ENCODE results near the gene PPARD.
A peak's percentile ranks its signal among the peaks of the same experiment; 100 is the strongest.

The PPARD gene

DNA sequence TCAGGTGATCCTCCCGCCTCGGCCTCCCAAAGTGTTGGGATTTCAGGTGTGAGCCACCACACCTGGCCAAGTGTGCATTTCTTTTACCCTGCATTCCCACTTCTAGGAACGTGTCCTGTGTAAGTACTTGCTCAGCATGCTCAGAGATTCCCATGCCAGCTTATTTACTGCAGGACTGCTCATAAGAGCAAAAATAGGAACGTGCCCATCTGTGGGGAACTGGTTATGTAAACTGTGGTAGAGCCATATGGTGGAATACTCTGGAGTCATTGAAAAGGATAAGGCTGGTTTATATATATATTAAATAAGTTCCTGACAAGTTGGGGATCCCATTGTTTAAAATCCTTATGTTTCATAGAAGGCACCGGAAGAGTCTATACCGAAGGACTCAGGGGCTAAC, 71.6 kb downstream of the PPARD start:
- DNase-seq (ENCODE audit: insufficient read length, low spot score) (no peak), FAIRE-seq (no peak)
- TF ChIP-seq, protein P1, sequence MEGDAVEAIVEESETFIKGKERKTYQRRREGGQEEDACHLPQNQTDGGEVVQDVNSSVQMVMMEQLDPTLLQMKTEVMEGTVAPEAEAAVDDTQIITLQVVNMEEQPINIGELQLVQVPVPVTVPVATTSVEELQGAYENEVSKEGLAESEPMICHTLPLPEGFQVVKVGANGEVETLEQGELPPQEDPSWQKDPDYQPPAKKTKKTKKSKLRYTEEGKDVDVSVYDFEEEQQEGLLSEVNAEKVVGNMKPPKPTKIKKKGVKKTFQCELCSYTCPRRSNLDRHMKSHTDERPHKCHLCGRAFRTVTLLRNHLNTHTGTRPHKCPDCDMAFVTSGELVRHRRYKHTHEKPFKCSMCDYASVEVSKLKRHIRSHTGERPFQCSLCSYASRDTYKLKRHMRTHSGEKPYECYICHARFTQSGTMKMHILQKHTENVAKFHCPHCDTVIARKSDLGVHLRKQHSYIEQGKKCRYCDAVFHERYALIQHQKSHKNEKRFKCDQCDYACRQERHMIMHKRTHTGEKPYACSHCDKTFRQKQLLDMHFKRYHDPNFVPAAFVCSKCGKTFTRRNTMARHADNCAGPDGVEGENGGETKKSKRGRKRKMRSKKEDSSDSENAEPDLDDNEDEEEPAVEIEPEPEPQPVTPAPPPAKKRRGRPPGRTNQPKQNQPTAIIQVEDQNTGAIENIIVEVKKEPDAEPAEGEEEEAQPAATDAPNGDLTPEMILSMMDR (IDR thresholded peaks at IDR 0.05; ENCODE audit: insufficient read depth, missing control alignments), result no peak

DNA sequence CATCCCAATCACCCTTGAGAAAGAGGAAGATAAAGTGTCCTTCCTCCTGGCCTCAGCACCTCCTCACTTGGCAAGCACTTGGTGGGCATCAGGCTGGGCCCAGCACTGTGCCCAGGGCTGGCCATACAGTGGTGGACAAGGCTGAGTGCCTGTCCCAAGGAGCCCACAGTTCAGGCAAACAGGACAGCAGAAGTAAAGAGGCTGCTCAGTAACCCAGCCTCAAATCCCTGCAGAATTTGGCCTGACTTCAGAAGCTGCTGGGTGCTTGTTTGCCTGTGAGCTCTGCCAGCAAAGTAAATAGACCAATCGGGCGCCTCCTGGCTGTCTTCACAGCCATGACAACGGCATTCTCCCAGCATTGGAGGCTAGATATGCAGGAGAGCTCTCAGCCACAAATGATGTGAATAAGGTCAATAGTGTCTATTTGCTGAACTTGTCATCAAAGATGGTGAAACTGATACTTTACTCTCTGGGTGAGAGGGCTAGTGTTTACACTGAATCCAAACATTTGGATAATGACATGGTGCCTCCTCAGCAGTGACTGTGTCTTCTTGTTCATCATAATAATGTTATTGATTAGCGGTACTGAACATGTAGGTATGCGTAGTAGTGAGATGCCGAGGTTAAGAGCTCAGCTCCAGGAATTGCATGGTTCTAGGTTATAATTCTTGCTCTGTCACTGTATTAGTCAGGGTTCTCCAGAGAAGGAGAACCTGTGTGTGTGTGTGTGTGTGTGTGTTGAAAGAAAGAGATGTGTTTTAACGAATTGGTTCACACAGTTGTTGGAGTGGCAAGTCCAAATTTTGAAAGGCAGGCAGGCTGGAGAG, 72.9 kb downstream of the PPARD start:
- DNase-seq (ENCODE audit: insufficient read length, low spot score) (no peak), FAIRE-seq (no peak)
- TF ChIP-seq, protein P1 (IDR thresholded peaks at IDR 0.05; ENCODE audit: insufficient read depth, missing control alignments), result peak; percentile 59

DNA sequence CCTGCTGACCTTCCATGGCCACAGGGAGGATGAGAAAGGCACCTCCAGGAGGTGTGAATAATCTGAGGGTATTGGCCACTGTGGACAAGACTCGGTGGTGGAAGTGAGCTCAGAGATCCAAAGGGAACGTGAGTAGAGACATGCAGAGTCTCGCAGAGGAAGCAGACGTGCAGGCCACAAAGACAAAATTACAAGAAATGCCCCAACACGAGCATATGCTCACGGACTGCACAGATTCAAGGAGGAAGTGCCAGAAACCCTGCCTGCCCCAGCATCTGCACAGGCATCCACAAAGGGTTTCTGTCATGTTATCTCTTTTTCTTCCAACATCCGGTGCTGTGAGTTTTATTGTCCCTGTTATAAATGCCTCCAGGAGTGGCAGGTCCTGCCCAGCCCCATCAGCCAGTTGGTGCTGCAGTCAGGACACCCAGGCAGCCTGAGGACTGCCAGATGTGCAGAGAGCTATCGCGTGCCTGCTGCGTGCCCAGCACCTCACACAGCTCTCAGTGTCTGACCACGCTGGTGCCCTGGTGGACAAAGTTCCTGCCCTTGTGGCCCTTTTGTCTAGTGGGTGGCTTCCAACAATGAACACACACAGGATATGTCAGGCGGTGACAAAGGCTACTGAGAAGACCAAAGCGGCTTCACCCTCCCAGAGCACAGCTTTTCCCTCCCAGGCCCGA, 75.8 kb downstream of the PPARD start:
- TF ChIP-seq, protein P1 (IDR thresholded peaks at IDR 0.05; ENCODE audit: insufficient read depth, missing control alignments), result no peak
- no peak for FAIRE-seq
- no peak for DNase-seq (ENCODE audit: insufficient read length, low spot score)

DNA sequence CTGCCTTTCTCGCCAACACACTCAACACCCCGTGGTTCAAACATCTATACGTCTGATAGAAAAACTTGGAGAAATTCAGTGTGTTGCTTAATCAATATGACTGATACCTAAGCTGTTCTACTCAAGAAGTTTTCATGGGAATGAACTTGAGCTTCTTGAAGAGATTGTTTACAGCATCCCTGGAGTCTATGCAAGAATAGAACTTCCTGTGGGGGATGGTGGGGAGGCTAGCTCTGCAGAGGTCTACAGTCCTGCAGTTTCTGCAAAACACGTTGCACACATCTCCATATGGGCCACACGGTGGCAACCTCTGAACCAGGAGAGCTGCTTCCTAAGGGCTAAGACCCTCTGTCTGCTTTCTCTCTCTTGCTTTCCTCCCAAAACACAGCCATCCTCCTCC, 77.1 kb downstream of the PPARD start:
- DNase-seq (ENCODE audit: insufficient read length, low spot score) (no peak), FAIRE-seq (no peak)
- TF ChIP-seq, protein P1 (IDR thresholded peaks at IDR 0.05; ENCODE audit: insufficient read depth, missing control alignments), result peak; percentile 27

DNA sequence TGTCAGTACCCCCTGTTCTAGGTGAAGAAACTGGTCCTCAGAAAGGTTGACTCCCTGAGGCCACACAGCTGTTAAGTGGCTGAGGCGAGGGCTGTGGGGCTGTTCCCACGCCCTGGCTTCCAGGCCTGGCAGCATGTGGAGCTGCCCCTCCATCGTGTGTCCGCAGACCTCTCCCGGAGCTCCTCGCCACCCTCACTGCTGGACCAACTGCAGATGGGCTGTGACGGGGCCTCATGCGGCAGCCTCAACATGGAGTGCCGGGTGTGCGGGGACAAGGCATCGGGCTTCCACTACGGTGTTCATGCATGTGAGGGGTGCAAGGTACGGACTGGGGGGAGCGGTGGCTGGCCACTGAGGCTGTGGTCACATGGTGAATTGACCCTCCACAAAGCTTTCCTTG, 77.6 kb downstream of the PPARD start:
- TF ChIP-seq, protein P1 (IDR thresholded peaks at IDR 0.05; ENCODE audit: insufficient read depth, missing control alignments), result no peak
- no peak for DNase-seq (ENCODE audit: insufficient read length, low spot score)
- no peak for FAIRE-seq

DNA sequence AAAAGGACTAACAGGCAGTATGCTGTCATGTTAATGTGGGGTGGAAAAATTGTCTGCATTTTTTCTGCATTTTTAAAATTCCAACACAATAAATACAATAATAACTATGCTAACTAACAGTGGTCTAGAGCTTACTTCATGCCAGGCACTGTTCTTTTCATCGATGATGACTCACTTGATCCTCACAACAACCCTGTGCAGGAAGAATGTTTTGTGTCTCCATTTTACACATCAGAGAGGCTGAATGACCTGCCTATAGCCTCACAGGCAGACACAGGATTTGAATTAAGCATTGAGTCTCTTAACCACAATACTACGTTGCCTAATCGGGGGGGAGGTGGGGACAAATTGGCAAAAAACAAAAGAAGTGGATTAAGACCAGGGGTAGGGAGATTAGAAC, 82.9 kb downstream of the PPARD start:
- no peak for DNase-seq (ENCODE audit: insufficient read length, low spot score)
- FAIRE-seq, result no peak
- TF ChIP-seq, protein P1 (IDR thresholded peaks at IDR 0.05; ENCODE audit: insufficient read depth, missing control alignments), result no peak

DNA sequence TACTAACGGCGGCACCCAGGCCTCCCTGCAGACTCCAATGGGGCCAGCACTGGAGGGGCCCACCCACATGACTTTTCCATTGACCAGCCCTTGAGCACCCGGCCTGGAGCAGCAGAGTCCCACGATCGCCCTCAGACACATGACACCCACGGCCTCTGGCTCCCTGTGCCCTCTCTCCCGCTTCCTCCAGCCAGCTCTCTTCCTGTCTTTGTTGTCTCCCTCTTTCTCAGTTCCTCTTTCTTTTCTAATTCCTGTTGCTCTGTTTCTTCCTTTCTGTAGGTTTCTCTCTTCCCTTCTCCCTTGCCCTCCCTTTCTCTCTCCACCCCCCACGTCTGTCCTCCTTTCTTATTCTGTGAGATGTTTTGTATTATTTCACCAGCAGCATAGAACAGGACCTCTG, 83.7 kb downstream of the PPARD start:
- FAIRE-seq (no peak), DNase-seq (ENCODE audit: insufficient read length, low spot score) (no peak)
- TF ChIP-seq, protein P1 (IDR thresholded peaks at IDR 0.05; ENCODE audit: insufficient read depth, missing control alignments), result no peak

All from D721Med (cell line).